ENCODE measurements around the gene CCDC92. TPM values are rescaled to one million over a fixed set of nuclear protein-coding genes. Genes with fewer than 3 reads are reported as not detected.

CCDC92 gene
- total RNA-seq, 1 donor from 2014 or later, result 48.6 TPM

- Histone ChIP-seq H3K9me3 (no peaks in the 10 kb centered on the region), H3K27me3 (no peaks in the 10 kb centered on the region), H3K4me1 (peaks cover 30% of the 10 kb centered on the region), H3K4me3 (peak overlapping the region; percentile 78), H3K27ac (peak overlapping the region; percentile 93), H3K36me3 (peaks cover 8% of the 10 kb centered on the region)
- intact Hi-C loops (cut with DNase I), result no loop called here
- TF ChIP-seq CTCF (IDR thresholded peaks at IDR 0.05), result no peak
- ATAC-seq (peak; percentile 6), DNase-seq (peak; percentile 77)
These were observed 718 bp downstream of the CCDC92 start for GRCh38 chr12:123971770-123972456.

GRCh38 chr12:123971449-123971769, 1.2 kb downstream of the CCDC92 start:
- H3K4me3 ChIP-seq, result peak overlapping the region; percentile 78
- TF ChIP-seq CTCF (IDR thresholded peaks at IDR 0.05), result no peak
- no peak for ATAC-seq
- no peaks in the 10 kb centered on the region for H3K27me3 ChIP-seq
- peaks cover 3% of the 10 kb centered on the region for H3K36me3 ChIP-seq
- intact Hi-C loops (cut with DNase I), result no loop called here
- peak overlapping the region; percentile 93 for H3K27ac ChIP-seq
- peaks cover 30% of the 10 kb centered on the region for H3K4me1 ChIP-seq
- no peaks in the 10 kb centered on the region for H3K9me3 ChIP-seq
- DNase-seq, result no peak

GRCh38 chr12:123967121-123967586, 5.5 kb downstream of the CCDC92 start:
- intact Hi-C loops (cut with DNase I), result no loop called here
- no peak overlapping the region for H3K27ac ChIP-seq
- DNase-seq, result no peak

GRCh38 chr12:123966596-123966995, 6.0 kb downstream of the CCDC92 start:
- DNase-seq, result no peak
- no peak overlapping the region for H3K27ac ChIP-seq
- peaks cover 20% of the 10 kb centered on the region for H3K4me1 ChIP-seq
- TF ChIP-seq CTCF (IDR thresholded peaks at IDR 0.05), result no peak
- H3K36me3 ChIP-seq, result no peaks in the 10 kb centered on the region
- ATAC-seq, result peak; percentile 51
- intact Hi-C loops (cut with DNase I), result no loop called here
- no peak overlapping the region for H3K4me3 ChIP-seq
- H3K27me3 ChIP-seq, result no peaks in the 10 kb centered on the region
- no peaks in the 10 kb centered on the region for H3K9me3 ChIP-seq

More at GRCh38 chr12:123967121-123967586, 5.5 kb downstream of the CCDC92 start:
- Histone ChIP-seq H3K4me3 (no peak overlapping the region), H3K4me1 (peaks cover 20% of the 10 kb centered on the region), H3K27me3 (no peaks in the 10 kb centered on the region), H3K36me3 (no peaks in the 10 kb centered on the region), H3K9me3 (no peaks in the 10 kb centered on the region)
- ATAC-seq, result no peak
- TF ChIP-seq CTCF (IDR thresholded peaks at IDR 0.05), result no peak

GRCh38 chr12:123965382-123965781, 7.2 kb downstream of the CCDC92 start:
- no peaks in the 10 kb centered on the region for H3K27me3 ChIP-seq
- DNase-seq (no peak), ATAC-seq (no peak)
- intact Hi-C loops (cut with DNase I), result no loop called here
- TF ChIP-seq CTCF (IDR thresholded peaks at IDR 0.05), result no peak
- peaks cover 14% of the 10 kb centered on the region for H3K4me1 ChIP-seq
- H3K4me3 ChIP-seq, result no peak overlapping the region
- H3K9me3 ChIP-seq, result no peaks in the 10 kb centered on the region
- no peaks in the 10 kb centered on the region for H3K36me3 ChIP-seq
- H3K27ac ChIP-seq, result no peak overlapping the region

Measured in upper lobe of right lung (tissue), 1 donor.